Measurements from ENCODE around the gene BCAR3. TPM values are rescaled to one million over a fixed set of nuclear protein-coding genes. Genes with fewer than 3 reads are reported as not detected.
"Not testable (repeated sequence)": the region's sequence is repeated elsewhere in the genome, so short reads cannot be mapped to it uniquely, and the experiment has no call there.

BCAR3 gene
- total RNA-seq, 1 donor from 2014 or later, result 9.2 TPM

DNA sequence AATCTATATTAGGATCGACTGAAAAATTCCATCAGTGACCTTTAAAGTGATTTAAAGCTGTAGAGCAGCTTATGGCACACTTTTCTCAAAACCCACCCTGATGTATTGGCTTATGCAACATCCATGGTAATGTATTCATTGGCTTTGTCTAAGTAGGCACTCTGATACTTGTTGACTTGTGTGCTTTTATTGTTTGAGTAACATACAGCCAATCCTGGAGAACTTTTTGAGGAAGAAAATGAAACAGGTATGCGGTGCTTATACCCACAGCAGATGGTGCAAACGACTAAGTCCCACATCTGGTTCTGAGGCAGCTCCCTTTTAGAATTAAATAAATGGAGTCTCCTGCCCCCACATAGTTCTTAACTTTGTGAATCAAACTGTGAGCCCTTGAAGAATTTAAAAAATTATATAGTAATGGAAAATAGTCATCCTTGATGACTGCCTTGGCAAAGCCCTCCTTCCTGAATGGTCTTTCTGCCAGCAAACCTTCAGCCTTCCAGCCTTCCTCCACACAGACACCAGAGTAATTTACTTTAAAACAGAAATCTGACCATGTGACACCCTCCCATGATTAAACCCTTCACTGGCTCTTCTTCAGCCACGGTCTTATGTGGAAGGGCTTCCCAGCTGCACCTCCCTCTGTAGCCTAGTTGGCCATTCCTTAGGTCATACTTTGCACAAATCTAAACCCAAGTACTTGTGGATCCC, 116.0 kb downstream of the BCAR3 start:
- H3K27me3 Mint-ChIP-seq (ENCODE audit: low read depth), result no peaks in the 10 kb centered on the region
- no peak overlapping the region for H3K27ac Mint-ChIP-seq
- TF ChIP-seq, protein P1, sequence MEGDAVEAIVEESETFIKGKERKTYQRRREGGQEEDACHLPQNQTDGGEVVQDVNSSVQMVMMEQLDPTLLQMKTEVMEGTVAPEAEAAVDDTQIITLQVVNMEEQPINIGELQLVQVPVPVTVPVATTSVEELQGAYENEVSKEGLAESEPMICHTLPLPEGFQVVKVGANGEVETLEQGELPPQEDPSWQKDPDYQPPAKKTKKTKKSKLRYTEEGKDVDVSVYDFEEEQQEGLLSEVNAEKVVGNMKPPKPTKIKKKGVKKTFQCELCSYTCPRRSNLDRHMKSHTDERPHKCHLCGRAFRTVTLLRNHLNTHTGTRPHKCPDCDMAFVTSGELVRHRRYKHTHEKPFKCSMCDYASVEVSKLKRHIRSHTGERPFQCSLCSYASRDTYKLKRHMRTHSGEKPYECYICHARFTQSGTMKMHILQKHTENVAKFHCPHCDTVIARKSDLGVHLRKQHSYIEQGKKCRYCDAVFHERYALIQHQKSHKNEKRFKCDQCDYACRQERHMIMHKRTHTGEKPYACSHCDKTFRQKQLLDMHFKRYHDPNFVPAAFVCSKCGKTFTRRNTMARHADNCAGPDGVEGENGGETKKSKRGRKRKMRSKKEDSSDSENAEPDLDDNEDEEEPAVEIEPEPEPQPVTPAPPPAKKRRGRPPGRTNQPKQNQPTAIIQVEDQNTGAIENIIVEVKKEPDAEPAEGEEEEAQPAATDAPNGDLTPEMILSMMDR (IDR thresholded peaks at IDR 0.05; ENCODE audit: unreplicated experiment), result no peak
- no peak for DNase-seq (ENCODE audit: low spot score in 2 of 2, unreplicated experiment in 2 of 2)
- H3K4me1 Mint-ChIP-seq, result peaks cover 21% of the 10 kb centered on the region
- no peaks in the 10 kb centered on the region for H3K9me3 Mint-ChIP-seq
- H3K36me3 Mint-ChIP-seq, result peaks cover 40% of the 10 kb centered on the region
- no peak overlapping the region for H3K4me3 Mint-ChIP-seq

DNA sequence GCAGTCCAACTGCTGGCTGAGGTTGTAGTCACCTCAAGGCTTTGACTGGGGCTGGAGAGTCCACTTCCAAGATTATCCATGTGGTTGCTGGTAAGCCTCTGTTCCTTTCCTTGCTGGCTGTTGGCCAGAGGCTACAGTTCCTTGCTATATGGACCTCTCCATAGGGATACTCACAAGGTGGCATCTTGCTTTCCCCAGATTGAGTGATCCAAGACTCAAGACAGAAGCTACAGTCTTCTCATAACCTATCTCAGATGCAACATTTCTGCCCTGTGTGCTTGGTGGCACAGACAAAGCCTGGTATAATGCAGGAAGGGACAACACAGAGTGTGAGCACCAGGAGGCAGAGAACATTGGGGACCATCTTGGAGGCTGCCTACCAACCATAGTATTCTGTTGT, 121.9 kb downstream of the BCAR3 start:
- Mint-ChIP-seq H3K4me1 (peaks cover 2% of the 10 kb centered on the region), H3K27me3 (ENCODE audit: low read depth) (no peaks in the 10 kb centered on the region)

DNA sequence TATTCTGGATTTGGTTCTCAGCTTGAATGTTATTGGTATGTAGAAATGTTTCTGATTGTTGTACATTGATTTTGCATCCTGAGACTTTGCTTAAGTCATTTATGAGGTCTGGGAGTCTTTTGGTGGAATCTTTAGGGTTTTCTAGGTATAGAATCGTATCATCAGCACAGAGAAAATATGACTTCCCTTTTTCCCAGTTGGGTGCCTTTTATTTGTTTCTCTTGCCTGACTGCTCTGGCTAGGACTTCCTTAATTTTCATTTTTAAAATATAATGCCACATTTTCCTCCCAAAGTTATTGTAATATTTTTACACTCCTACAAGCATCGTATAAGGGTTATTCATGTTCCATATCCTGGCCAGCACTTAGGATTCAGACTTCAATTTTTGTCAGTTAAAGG, 122.6 kb downstream of the BCAR3 start:
- H3K9me3 Mint-ChIP-seq, result peaks cover 22% of the 10 kb centered on the region
- no peak overlapping the region for H3K27ac Mint-ChIP-seq
- no peak for DNase-seq (ENCODE audit: low spot score in 2 of 2, unreplicated experiment in 2 of 2)
- TF ChIP-seq, protein P1 (IDR thresholded peaks at IDR 0.05; ENCODE audit: unreplicated experiment), result no peak
- no peaks in the 10 kb centered on the region for H3K27me3 Mint-ChIP-seq (ENCODE audit: low read depth)
- H3K36me3 Mint-ChIP-seq, result peaks cover 36% of the 10 kb centered on the region
- H3K4me3 Mint-ChIP-seq, result no peak overlapping the region
- peaks cover 6% of the 10 kb centered on the region for H3K4me1 Mint-ChIP-seq

More for the DNA sequence above, 121.9 kb downstream of the BCAR3 start:
- TF ChIP-seq, protein P1 (IDR thresholded peaks at IDR 0.05; ENCODE audit: unreplicated experiment), result no peak
- no peak overlapping the region for H3K27ac Mint-ChIP-seq
- H3K9me3 Mint-ChIP-seq, result peaks cover 22% of the 10 kb centered on the region
- peaks cover 37% of the 10 kb centered on the region for H3K36me3 Mint-ChIP-seq
- no peak for DNase-seq (ENCODE audit: low spot score in 2 of 2, unreplicated experiment in 2 of 2)
- no peak overlapping the region for H3K4me3 Mint-ChIP-seq

DNA sequence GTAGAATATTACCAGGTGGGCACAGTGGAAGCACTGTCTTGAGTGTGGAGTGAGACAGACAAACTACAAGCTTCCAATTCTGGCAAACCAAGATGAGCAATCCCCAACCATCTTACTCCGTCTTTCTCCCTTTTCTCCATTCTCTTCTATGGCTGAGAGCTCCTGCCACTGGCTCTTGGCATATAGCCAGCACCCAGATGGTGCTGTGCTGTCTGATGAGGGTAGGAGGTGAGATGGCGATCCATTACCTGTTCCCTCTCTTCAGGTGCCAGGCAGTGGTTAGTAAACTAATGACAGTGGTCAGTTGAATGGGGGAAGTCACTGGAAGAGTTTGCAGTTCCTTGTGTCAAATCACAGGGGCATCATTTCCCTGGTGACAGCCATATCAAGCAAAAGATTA, 125.3 kb downstream of the BCAR3 start:
- no peak overlapping the region for H3K27ac Mint-ChIP-seq
- no peak for DNase-seq (ENCODE audit: low spot score in 2 of 2, unreplicated experiment in 2 of 2)
- H3K36me3 Mint-ChIP-seq, result peaks cover 31% of the 10 kb centered on the region
- no peak overlapping the region for H3K4me3 Mint-ChIP-seq
- H3K27me3 Mint-ChIP-seq (ENCODE audit: low read depth), result no peaks in the 10 kb centered on the region
- TF ChIP-seq, protein P1 (IDR thresholded peaks at IDR 0.05; ENCODE audit: unreplicated experiment), result no peak
- peaks cover 26% of the 10 kb centered on the region for H3K4me1 Mint-ChIP-seq
- peaks cover 22% of the 10 kb centered on the region for H3K9me3 Mint-ChIP-seq

DNA sequence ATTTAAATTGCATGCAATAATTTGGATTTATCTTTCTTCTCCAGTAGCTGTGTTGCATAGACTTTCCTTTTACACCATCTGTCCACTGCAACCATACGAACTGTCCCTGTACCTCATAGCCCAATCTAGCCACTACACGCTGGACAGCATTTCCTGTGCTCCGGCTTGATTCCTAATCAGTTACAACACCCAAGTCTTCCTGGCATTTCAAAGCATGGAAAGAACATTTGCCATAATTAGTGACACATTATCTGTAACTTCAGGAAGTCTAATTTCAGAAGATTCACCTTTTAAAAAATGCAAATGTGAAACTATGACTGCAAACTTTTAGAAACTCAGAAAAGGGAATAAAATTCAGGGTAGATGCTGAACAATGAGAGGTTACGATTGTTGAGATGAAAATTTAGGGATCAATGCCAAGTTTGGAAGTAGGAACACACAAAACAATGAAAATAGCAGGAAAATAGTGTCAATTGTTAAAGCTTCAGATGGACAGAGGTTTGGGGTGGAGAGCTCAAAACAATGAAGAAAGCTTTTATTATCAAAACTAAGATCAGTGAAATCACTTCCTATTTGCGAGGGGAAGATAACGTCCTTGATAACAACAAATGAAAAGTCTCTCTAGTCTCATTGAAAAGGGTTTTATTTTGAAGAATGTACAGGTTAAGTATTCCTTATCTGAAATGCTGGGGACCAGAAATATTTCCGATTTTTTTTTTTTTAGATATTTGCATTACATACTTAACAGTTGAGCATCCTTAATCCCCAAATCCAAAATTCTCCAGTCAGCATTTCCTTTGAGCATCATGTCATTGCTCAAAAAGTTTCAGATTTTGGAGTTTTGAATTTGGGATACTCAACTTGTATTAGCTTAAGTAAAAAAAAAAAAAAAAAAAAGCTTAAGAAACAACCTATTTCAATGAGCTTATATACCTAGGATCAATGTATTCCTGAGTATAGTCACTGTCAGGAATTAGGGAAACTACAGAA, 126.5 kb downstream of the BCAR3 start:
- Mint-ChIP-seq H3K4me3 (no peak overlapping the region), H3K9me3 (peaks cover 22% of the 10 kb centered on the region), H3K36me3 (peaks cover 38% of the 10 kb centered on the region), H3K4me1 (peaks cover 26% of the 10 kb centered on the region), H3K27ac (no peak overlapping the region), H3K27me3 (ENCODE audit: low read depth) (no peaks in the 10 kb centered on the region)
- DNase-seq (ENCODE audit: low spot score in 2 of 2, unreplicated experiment in 2 of 2), result no peak
- TF ChIP-seq, protein P1 (IDR thresholded peaks at IDR 0.05; ENCODE audit: unreplicated experiment), result no peak

DNA sequence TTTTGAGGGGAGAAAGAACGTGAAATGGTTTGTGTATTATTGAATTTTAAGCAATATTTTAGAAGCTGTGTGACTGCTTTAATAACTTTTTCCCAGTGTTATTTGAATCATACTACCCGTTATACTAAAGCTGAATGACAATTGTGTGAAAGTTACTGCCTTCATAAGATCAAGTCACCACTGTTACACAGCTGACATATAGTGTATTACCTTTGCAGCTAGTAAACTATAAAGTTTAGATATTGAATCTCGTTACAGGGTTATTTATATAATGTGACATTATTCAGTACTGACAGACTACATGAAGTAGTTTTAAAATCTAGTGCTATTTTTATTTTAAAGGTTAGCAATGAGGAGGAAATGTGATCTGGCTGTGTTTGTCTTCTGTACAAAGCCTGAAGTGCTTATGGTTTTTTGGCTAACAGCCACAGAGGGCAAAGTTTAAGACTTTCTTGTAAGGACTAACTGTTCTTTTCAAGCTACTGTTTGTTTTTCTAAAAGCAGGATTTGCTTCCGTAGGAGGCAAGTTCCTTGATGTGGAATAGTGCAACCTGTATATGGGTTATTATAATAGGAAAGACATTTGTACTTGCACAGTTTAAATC, 127.6 kb downstream of the BCAR3 start:
- H3K27me3 Mint-ChIP-seq (ENCODE audit: low read depth); DNase-seq (ENCODE audit: low spot score in 2 of 2, unreplicated experiment in 2 of 2); H3K27ac Mint-ChIP-seq; H3K4me3 Mint-ChIP-seq: not testable (repeated sequence)
- peaks cover 26% of the 10 kb centered on the region for H3K4me1 Mint-ChIP-seq
- H3K36me3 Mint-ChIP-seq, result peaks cover 30% of the 10 kb centered on the region
- peaks cover 14% of the 10 kb centered on the region for H3K9me3 Mint-ChIP-seq
